Liver (tissue), 9 donors: ENCODE measurements around the gene ADGRD1. TPM values are rescaled to one million over a fixed set of nuclear protein-coding genes. Genes with fewer than 3 reads are reported as not detected.

Source experiments
- DNase-seq: peaks from one replicate; pipeline ENCODE4 v3.0.0-alpha.2; 2017; ENCODE audit warnings: low spot score
- H3K27ac ChIP-seq, 2 donors: one replicate each; pipeline ENCODE4 v1.7.0; 2013; ENCODE audit warnings: inconsistent platforms in 2 of 2, low read length in 2 of 2, control low read depth in 1 of 2, low read depth in 1 of 2, mild to moderate bottlenecking in 1 of 2
- H3K27me3 ChIP-seq, 4 donors: one replicate each; pipeline versions ENCODE4 v1.6.1 to v1.7.0; 2013; ENCODE audit warnings: low read length in 3 of 4, inconsistent platforms in 1 of 4, mild to moderate bottlenecking in 1 of 4, moderate library complexity in 1 of 4; ENCODE audit not compliant: control insufficient read depth in 4 of 4, insufficient read depth in 4 of 4
- H3K36me3 ChIP-seq, 4 donors: one replicate each; pipeline versions ENCODE4 v1.6.1 to v1.7.0; 2013; ENCODE audit warnings: low read length in 3 of 4, mild to moderate bottlenecking in 3 of 4, low read depth in 1 of 4, moderate library complexity in 1 of 4; ENCODE audit not compliant: control insufficient read depth in 4 of 4, insufficient read depth in 3 of 4
- H3K4me1 ChIP-seq, 4 donors: one replicate each; pipeline versions ENCODE4 v1.6.1 to v1.7.0; 2013; ENCODE audit warnings: low read length in 3 of 4, mild to moderate bottlenecking in 3 of 4, moderate library complexity in 1 of 4; ENCODE audit not compliant: control insufficient read depth in 4 of 4, insufficient read depth in 4 of 4
- H3K4me3 ChIP-seq, 3 donors: one replicate each; pipeline versions ENCODE4 v1.6.1 to v1.7.0; 2013; ENCODE audit warnings: low read length in 3 of 3, control low read depth in 1 of 3, low read depth in 1 of 3, mild to moderate bottlenecking in 1 of 3
- H3K9ac ChIP-seq, 2 donors: one replicate each; pipeline ENCODE4 v1.7.0; 2013; ENCODE audit warnings: low read length in 2 of 2, mild to moderate bottlenecking in 2 of 2, moderate library complexity in 2 of 2, control low read depth in 1 of 2, low read depth in 1 of 2
- H3K9me3 ChIP-seq, 4 donors: one replicate each; pipeline versions ENCODE4 v1.6.1 to v1.7.0; 2013; ENCODE audit warnings: low read length in 3 of 4; ENCODE audit not compliant: control insufficient read depth in 4 of 4
- ATF3 ChIP-seq: IDR thresholded peaks from 2 replicates; pipeline ENCODE4 v1.6.1; 2016; ENCODE audit warnings: antibody characterized with exemption
- EGR1 ChIP-seq, 2 donors: IDR thresholded peaks; 2 replicates each; pipeline ENCODE4 v1.6.1; 2016 to 2018; ENCODE audit warnings: antibody characterized with exemption in 2 of 2, low read depth in 2 of 2
- FOXA1 ChIP-seq: IDR thresholded peaks from 2 replicates; pipeline ENCODE4 v1.6.1; 2016; ENCODE audit warnings: antibody characterized with exemption
- FOXA2 ChIP-seq: IDR thresholded peaks from 2 replicates; pipeline ENCODE4 v1.6.1; 2016; ENCODE audit warnings: antibody characterized with exemption
- HNF4A ChIP-seq, 2 donors: conservative IDR thresholded peaks; 2 replicates each; pipeline ENCODE4 v1.6.1; 2016; ENCODE audit warnings: antibody characterized with exemption in 2 of 2, mild to moderate bottlenecking in 2 of 2
- JUND ChIP-seq, 2 donors: IDR thresholded peaks; 2 replicates each; pipeline ENCODE4 v1.6.1; 2016; ENCODE audit warnings: antibody characterized with exemption in 2 of 2
- NR2F2 ChIP-seq: IDR thresholded peaks from 2 replicates; pipeline ENCODE4 v1.6.1; 2016; ENCODE audit warnings: antibody characterized with exemption
- RAD21 ChIP-seq, 2 donors: IDR thresholded peaks; 2 replicates each; pipeline ENCODE4 v1.6.1; 2016; ENCODE audit warnings: antibody characterized with exemption in 2 of 2, mild to moderate bottlenecking in 2 of 2
- REST ChIP-seq: IDR thresholded peaks from 2 replicates; pipeline ENCODE4 v1.6.1; 2016; ENCODE audit warnings: antibody characterized with exemption, mild to moderate bottlenecking
- RXRA ChIP-seq, 2 donors: IDR thresholded peaks; 2 replicates each; pipeline ENCODE4 v1.6.1; 2017 to 2018; ENCODE audit warnings: antibody characterized with exemption in 2 of 2, mild to moderate bottlenecking in 1 of 2
- SP1 ChIP-seq: IDR thresholded peaks from 2 replicates; pipeline ENCODE4 v1.6.1; 2018; ENCODE audit warnings: antibody characterized with exemption, mild to moderate bottlenecking
- TAF1 ChIP-seq: conservative IDR thresholded peaks from 2 replicates; pipeline ENCODE4 v1.6.1; 2016; ENCODE audit warnings: antibody characterized with exemption, mild to moderate bottlenecking
- YY1 ChIP-seq: IDR thresholded peaks from 2 replicates; pipeline ENCODE4 v1.6.1; 2016; ENCODE audit warnings: antibody characterized with exemption, mild to moderate bottlenecking
- WGBS: extraction: QIAGEN DNeasy Blood & Tissue Kit; methylation state at CpG from one replicate; pipeline ENCODE4 v1.1.7; 2013; 5-methylcytosine and 5-hydroxymethylcytosine counted together
- polyA plus RNA-seq, 2 donors: library from polyadenylated mRNA; stranded (reverse) in 1 of 2; unstranded in 1 of 2; fragments of 200-250 nt in 1 of 2; fragments of >200 nt in 1 of 2; fragmentation: Nextera tagmentation in 1 of 2; extraction: Ambion mirVana in 1 of 2; gene quantifications; one replicate each; pipeline versions ENCODE4 v1.2.1 to v1.2.3, GENCODE V29; 2013 to 2015
- total RNA-seq, 2 donors: library from RNA; depleted of rRNA; stranded (reverse); fragments of >200 nt; gene quantifications; one replicate each; pipeline ENCODE4 v1.2.3, GENCODE V29; 2014
- TF ChIP-seq, protein P1 (sequence below): fragments of 150-350 bp; IDR thresholded peaks from 2 replicates; pipeline ENCODE4 v1.5.1; 2017; ENCODE audit warnings: improper control_type of control experiment, low read depth, low read length; ENCODE audit not compliant: missing input control
- TF ChIP-seq, protein P2 (sequence below): IDR thresholded peaks from 2 replicates; pipeline ENCODE4 v1.6.1; 2016; ENCODE audit warnings: antibody characterized with exemption
- donor health status: healthy.
- donor health status: healthy.
- donor health status: healthy.
- donor health status: healthy.
- donor health status: healthy.

The ADGRD1 gene
- total and polyA plus RNA-seq, 4 donors: 2.7 to 7.1 (median 4.6) TPM

GRCh38 chr12:130969223-130969622, 15.5 kb downstream of the ADGRD1 start:
- Histone ChIP-seq H3K4me3 (no peak overlapping the region), H3K4me1 (peaks cover 0 to 6% (median 0%) of the 10 kb centered on the region in 4 donors), H3K9ac (no peak overlapping the region), H3K27me3 (no peaks in the 10 kb centered on the region), H3K9me3 (no peaks in the 10 kb centered on the region), H3K36me3 (no peaks in the 10 kb centered on the region), H3K27ac (no peak overlapping the region)
- no peak for TF ChIP-seq FOXA1
- no peak for TF ChIP-seq TAF1
- no peak for TF ChIP-seq HNF4A (conservative IDR thresholded peaks at IDR 0.05)
- TF ChIP-seq RXRA (IDR thresholded peaks at IDR 0.05): no peak
- no peak for TF ChIP-seq FOXA2
- no peak for TF ChIP-seq JUND (IDR thresholded peaks at IDR 0.05)
- TF ChIP-seq, protein P1, sequence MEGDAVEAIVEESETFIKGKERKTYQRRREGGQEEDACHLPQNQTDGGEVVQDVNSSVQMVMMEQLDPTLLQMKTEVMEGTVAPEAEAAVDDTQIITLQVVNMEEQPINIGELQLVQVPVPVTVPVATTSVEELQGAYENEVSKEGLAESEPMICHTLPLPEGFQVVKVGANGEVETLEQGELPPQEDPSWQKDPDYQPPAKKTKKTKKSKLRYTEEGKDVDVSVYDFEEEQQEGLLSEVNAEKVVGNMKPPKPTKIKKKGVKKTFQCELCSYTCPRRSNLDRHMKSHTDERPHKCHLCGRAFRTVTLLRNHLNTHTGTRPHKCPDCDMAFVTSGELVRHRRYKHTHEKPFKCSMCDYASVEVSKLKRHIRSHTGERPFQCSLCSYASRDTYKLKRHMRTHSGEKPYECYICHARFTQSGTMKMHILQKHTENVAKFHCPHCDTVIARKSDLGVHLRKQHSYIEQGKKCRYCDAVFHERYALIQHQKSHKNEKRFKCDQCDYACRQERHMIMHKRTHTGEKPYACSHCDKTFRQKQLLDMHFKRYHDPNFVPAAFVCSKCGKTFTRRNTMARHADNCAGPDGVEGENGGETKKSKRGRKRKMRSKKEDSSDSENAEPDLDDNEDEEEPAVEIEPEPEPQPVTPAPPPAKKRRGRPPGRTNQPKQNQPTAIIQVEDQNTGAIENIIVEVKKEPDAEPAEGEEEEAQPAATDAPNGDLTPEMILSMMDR: no peak
- TF ChIP-seq SP1: no peak
- no peak for TF ChIP-seq EGR1 (IDR thresholded peaks at IDR 0.05; ENCODE audit: low read depth in 2 of 2)
- no peak for TF ChIP-seq RAD21 (IDR thresholded peaks at IDR 0.05)
- TF ChIP-seq ATF3: no peak
- TF ChIP-seq REST: no peak
- TF ChIP-seq, protein P2, sequence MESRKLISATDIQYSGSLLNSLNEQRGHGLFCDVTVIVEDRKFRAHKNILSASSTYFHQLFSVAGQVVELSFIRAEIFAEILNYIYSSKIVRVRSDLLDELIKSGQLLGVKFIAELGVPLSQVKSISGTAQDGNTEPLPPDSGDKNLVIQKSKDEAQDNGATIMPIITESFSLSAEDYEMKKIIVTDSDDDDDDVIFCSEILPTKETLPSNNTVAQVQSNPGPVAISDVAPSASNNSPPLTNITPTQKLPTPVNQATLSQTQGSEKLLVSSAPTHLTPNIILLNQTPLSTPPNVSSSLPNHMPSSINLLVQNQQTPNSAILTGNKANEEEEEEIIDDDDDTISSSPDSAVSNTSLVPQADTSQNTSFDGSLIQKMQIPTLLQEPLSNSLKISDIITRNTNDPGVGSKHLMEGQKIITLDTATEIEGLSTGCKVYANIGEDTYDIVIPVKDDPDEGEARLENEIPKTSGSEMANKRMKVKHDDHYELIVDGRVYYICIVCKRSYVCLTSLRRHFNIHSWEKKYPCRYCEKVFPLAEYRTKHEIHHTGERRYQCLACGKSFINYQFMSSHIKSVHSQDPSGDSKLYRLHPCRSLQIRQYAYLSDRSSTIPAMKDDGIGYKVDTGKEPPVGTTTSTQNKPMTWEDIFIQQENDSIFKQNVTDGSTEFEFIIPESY: no peak
- TF ChIP-seq NR2F2: no peak
- DNase-seq: no peak
- WGBS: 82% methylated on average over 7 of the region's 7 CpGs

DNA sequence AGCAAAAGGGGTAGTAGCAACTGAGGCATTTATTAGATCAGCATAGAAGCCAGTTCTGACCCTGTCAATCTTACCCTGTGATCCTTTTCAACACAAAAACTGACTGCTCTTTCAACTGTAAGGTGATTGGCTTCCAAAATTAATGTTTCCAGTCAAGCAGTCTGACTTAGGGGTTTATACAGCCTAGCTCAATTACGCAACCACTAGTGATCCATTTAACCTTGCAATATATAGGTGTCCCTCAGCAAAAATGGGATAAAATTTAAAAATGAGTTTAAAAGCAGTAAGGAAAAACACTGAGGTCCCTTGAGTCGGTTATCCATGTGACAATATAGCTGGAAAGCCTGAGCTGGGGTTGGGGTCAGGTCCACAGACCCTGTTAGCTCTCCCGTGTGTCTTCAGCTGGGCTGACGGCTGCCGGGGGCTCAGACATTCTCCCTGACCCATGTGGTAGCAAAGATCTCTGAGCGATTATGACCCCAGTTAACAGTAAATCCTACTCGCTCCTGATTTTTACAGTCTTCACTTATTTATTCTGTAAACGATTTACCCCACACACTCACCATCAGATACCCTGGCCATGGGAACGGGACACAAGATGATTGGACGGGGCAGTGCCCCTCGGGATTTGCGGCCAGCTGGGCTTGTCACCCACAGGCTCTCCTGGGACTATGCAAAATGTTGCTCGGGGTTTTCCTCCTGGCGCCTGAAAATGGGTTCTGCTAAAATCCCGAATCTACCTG, 16.6 kb downstream of the ADGRD1 start:
- no peaks in the 10 kb centered on the region for H3K36me3 ChIP-seq
- H3K4me1 ChIP-seq: peaks cover 0 to 6% (median 0%) of the 10 kb centered on the region in 4 donors
- no peak for DNase-seq
- H3K27me3 ChIP-seq: no peaks in the 10 kb centered on the region
- TF ChIP-seq FOXA1 (no peak), SP1 (no peak), JUND (IDR thresholded peaks at IDR 0.05) (no peak), YY1 (peak; percentile 33)
- WGBS: 34% methylated on average over 15 of the region's 15 CpGs
- no peak overlapping the region for H3K4me3 ChIP-seq
- no peak overlapping the region for H3K9ac ChIP-seq
- no peaks in the 10 kb centered on the region for H3K9me3 ChIP-seq
- H3K27ac ChIP-seq: no peak overlapping the region
